IMR-90 (cell line): ENCODE measurements around the gene PRKN. TPM values are rescaled to one million over a fixed set of nuclear protein-coding genes. Genes with fewer than 3 reads are reported as not detected.

ENCODE experiments used
- ATAC-seq: fragments of 200-7000 bp; cut with Tn5 transposase; 2 replicates; pipeline ENCODE4 v1.9.1; 2020; ENCODE audit warnings: low read depth, mild to moderate bottlenecking, moderate library complexity
- BruUV-seq: library from RNA; stranded (reverse); fragments of 400-500 nt; replicated peaks from 2 replicates; lab custom pipeline; 2021; lab: Mats Ljungman, UMichigan
- CTCF ChIA-PET: fragments of 300-600 bp; formaldehyde crosslinking; extraction: SDS; loops from one replicate; lab custom pipeline; 2021; ENCODE audit warnings: antibody characterized with exemption; lab: Yijun Ruan, JAX
- POLR2A ChIA-PET: fragments of 300-600 bp; sonication (Branson Sonifier 250); formaldehyde crosslinking; loops from one replicate; lab custom pipeline; 2022; ENCODE audit warnings: antibody characterized with exemption; ENCODE audit not compliant: unreplicated experiment; lab: Charles Lee
- DNase-seq: peaks from one replicate; pipeline ENCODE4 v3.0.0; 2013
- H2AFZ ChIP-seq: replicated peaks from 2 replicates; pipeline ENCODE3; 2013; ENCODE audit warnings: low read length, mild to moderate bottlenecking; ENCODE audit not compliant: poor library complexity
- H2AK5ac ChIP-seq: 2 replicates; pipeline ENCODE4 v1.6.1; 2013; ENCODE audit warnings: low read depth, low read length, inconsistent platforms
- H2AK9ac ChIP-seq: replicated peaks from 2 replicates; pipeline ENCODE3; 2013; ENCODE audit warnings: mild to moderate bottlenecking, low read depth, low read length, moderate library complexity; ENCODE audit not compliant: poor library complexity
- H2BK120ac ChIP-seq: 2 replicates; pipeline ENCODE4 v1.6.1; 2013; ENCODE audit warnings: low read depth, low read length, inconsistent platforms
- H2BK15ac ChIP-seq: 3 replicates; pipeline ENCODE4 v1.6.1; 2013; ENCODE audit warnings: low read depth, low read length, inconsistent platforms
- H2BK20ac ChIP-seq: 2 replicates; pipeline ENCODE4 v1.6.1; 2013; ENCODE audit warnings: low read depth, mild to moderate bottlenecking, inconsistent platforms, low read length, moderate library complexity
- H2BK5ac ChIP-seq: 2 replicates; pipeline ENCODE4 v1.6.1; 2013; ENCODE audit warnings: mild to moderate bottlenecking, low read depth, low read length, inconsistent platforms; ENCODE audit not compliant: poor library complexity, severe bottlenecking
- H3K14ac ChIP-seq: replicated peaks from 2 replicates; pipeline ENCODE4 v1.6.1; 2013; ENCODE audit warnings: low read depth, low read length, inconsistent platforms
- H3K18ac ChIP-seq: 2 replicates; pipeline ENCODE4 v1.6.1; 2013; ENCODE audit warnings: low read depth, low read length, control low read depth
- H3K23ac ChIP-seq: 2 replicates; pipeline ENCODE4 v1.6.1; 2013; ENCODE audit warnings: low read depth, low read length, inconsistent platforms
- H3K27ac ChIP-seq: 2 replicates; pipeline ENCODE4 v1.5.1; 2013; ENCODE audit warnings: mild to moderate bottlenecking, control low read depth, low read length; ENCODE audit not compliant: insufficient read depth
- H3K27me3 ChIP-seq: 2 replicates; pipeline ENCODE4 v1.6.1; 2013; ENCODE audit warnings: low read length; ENCODE audit not compliant: control insufficient read depth, insufficient read depth
- H3K36me3 ChIP-seq: 2 replicates; pipeline ENCODE4 v1.6.1; 2013; ENCODE audit warnings: low read length, mixed read lengths; ENCODE audit not compliant: control insufficient read depth, insufficient read depth
- H3K4ac ChIP-seq: 2 replicates; pipeline ENCODE4 v1.6.1; 2013; ENCODE audit warnings: low read depth, low read length, inconsistent platforms
- H3K4me1 ChIP-seq: 2 replicates; pipeline ENCODE4 v1.6.1; 2013; ENCODE audit warnings: low read length, mixed read lengths; ENCODE audit not compliant: control insufficient read depth, insufficient read depth
- H3K4me2 ChIP-seq: 2 replicates; pipeline ENCODE4 v1.6.1; 2013; ENCODE audit warnings: low read depth, mild to moderate bottlenecking, control low read depth, low read length, moderate library complexity
- H3K4me3 ChIP-seq: 2 replicates; pipeline ENCODE4 v1.5.1; 2013; ENCODE audit warnings: low read depth, mild to moderate bottlenecking, control low read depth, low read length, moderate library complexity; ENCODE audit not compliant: insufficient read depth
- H3K56ac ChIP-seq: 2 replicates; pipeline ENCODE4 v1.6.1; 2013; ENCODE audit warnings: low read length, inconsistent platforms; ENCODE audit not compliant: insufficient read depth; ENCODE audit errors: extremely low read depth
- H3K79me1 ChIP-seq, 2 experiments: 2 replicates each; pipeline ENCODE4 v1.6.1; 2013; ENCODE audit warnings: low read length in 2 of 2, inconsistent platforms in 1 of 2, low read depth in 1 of 2
- H3K9ac ChIP-seq: 2 replicates; pipeline ENCODE4 v1.6.1; 2013; ENCODE audit warnings: low read depth, low read length, control low read depth
- H3K9me1 ChIP-seq: 2 replicates; pipeline ENCODE4 v1.6.1; 2013; ENCODE audit warnings: low read length, inconsistent platforms; ENCODE audit not compliant: insufficient read depth
- H3K9me3 ChIP-seq: 2 replicates; pipeline ENCODE4 v1.6.1; 2013; ENCODE audit warnings: low read length; ENCODE audit not compliant: control insufficient read depth, insufficient read depth
- H4K20me1 ChIP-seq: 2 replicates; pipeline ENCODE4 v1.6.1; 2013; ENCODE audit warnings: low read length, inconsistent platforms; ENCODE audit not compliant: insufficient read depth
- H4K5ac ChIP-seq: 2 replicates; pipeline ENCODE4 v1.6.1; 2013; ENCODE audit warnings: mild to moderate bottlenecking, low read depth, low read length, control low read depth
- H4K8ac ChIP-seq, 2 experiments: 2 replicates each; pipeline ENCODE4 v1.6.1; 2013; ENCODE audit warnings: low read depth in 2 of 2, low read length in 2 of 2, control low read depth in 1 of 2, inconsistent platforms in 1 of 2
- H4K91ac ChIP-seq: 2 replicates; pipeline ENCODE4 v1.6.1; 2013; ENCODE audit warnings: low read depth, low read length, inconsistent platforms; ENCODE audit not compliant: insufficient read depth
- BHLHE40 ChIP-seq: fragments of 150-350 bp; IDR thresholded peaks from 2 replicates; pipeline ENCODE4 v1.6.1; 2016; ENCODE audit warnings: mild to moderate bottlenecking, low read depth, low read length
- CEBPB ChIP-seq: IDR thresholded peaks from 2 replicates; pipeline ENCODE4 v1.6.1; 2012; ENCODE audit warnings: low read depth, low read length, improper control_type of control experiment
- CHD1 ChIP-seq: IDR thresholded peaks from 2 replicates; pipeline ENCODE4 v1.6.1; 2012; ENCODE audit warnings: low read depth, low read length, improper control_type of control experiment
- MAFK ChIP-seq: IDR thresholded peaks from 2 replicates; pipeline ENCODE4 v1.6.1; 2012; ENCODE audit warnings: low read depth, low read length, improper control_type of control experiment
- MXI1 ChIP-seq: IDR thresholded peaks from 2 replicates; pipeline ENCODE4 v1.6.1; 2012; ENCODE audit warnings: low read depth, mild to moderate bottlenecking, low read length, moderate library complexity, borderline replicate concordance
- NFE2L2 ChIP-seq: fragments of 150-350 bp; IDR thresholded peaks from 2 replicates; pipeline ENCODE4 v1.6.1; 2016; ENCODE audit warnings: low read depth, mild to moderate bottlenecking, low read length
- POLR2A ChIP-seq: IDR thresholded peaks from 2 replicates; pipeline ENCODE4 v1.6.1; 2012; ENCODE audit warnings: mild to moderate bottlenecking, low read depth, low read length
- RCOR1 ChIP-seq: IDR thresholded peaks from 2 replicates; pipeline ENCODE4 v1.6.1; 2012; ENCODE audit warnings: mild to moderate bottlenecking, low read length, improper control_type of control experiment; ENCODE audit not compliant: insufficient replicate concordance
- SMC3 ChIP-seq: fragments of 150-350 bp; IDR thresholded peaks from 2 replicates; pipeline ENCODE4 v1.6.1; 2016; ENCODE audit warnings: low read depth, mild to moderate bottlenecking, antibody characterized with exemption, low read length, moderate library complexity
- USF2 ChIP-seq: fragments of 150-350 bp; IDR thresholded peaks from 2 replicates; pipeline ENCODE4 v1.6.1; 2017; ENCODE audit warnings: mild to moderate bottlenecking, antibody characterized with exemption, low read length, low read depth
- WGBS, 2 experiments: methylation state at CpG; one replicate each; pipeline versions ENCODE4 v1.1.5 to v1.1.7; 2013; ENCODE audit warnings: missing lambda C conversion rate in 2 of 2; ENCODE audit not compliant: insufficient read length in 1 of 2; ENCODE audit errors: extremely low coverage in 2 of 2; 5-methylcytosine and 5-hydroxymethylcytosine counted together
- dilution Hi-C: fragments of 300-500 bp; cut with HindIII; formaldehyde crosslinking; loops from one replicate; pipeline ENCODE4 v1.14.3; 2018; ENCODE audit warnings: low sequenced_read_pairs; ENCODE audit not compliant: unreplicated experiment
- in situ Hi-C: fragments of 300-500 bp; cut with MboI; formaldehyde crosslinking; loops from 3 replicates; pipeline ENCODE4 v1.14.3; 2019; ENCODE audit warnings: low sequenced_read_pairs, inconsistent platforms, mixed read lengths
- intact Hi-C: fragments of 100-400 bp; cut with micrococcal nuclease; formaldehyde crosslinking; loops from 2 replicates; pipeline ENCODE4 v1.10.0; 2022
- polyA plus RNA-seq, 3 experiments: library from polyadenylated mRNA; depleted of rRNA; stranded (reverse); fragments of >200 nt; gene quantifications; 2 replicates each; pipeline ENCODE4 v1.2.3, GENCODE V29; 2012; ENCODE audit warnings: low replicate concordance in 1 of 3
- total RNA-seq: library from RNA; depleted of rRNA; stranded (reverse); fragments of >200 nt; gene quantifications from 2 replicates; pipeline ENCODE4 v1.2.3, GENCODE V29; 2012

Gene PRKN
- total and polyA plus RNA-seq, 2 of the 4 experiments (the other 2 are of a cell fraction): 0.15 to 0.18 TPM

- Histone ChIP-seq H2BK15ac (no peak overlapping the region), H3K18ac (no peak overlapping the region), H3K79me1 (no peaks in the 10 kb centered on the region), H3K36me3 (no peaks in the 10 kb centered on the region), H3K9me3 (peaks cover 5% of the 10 kb centered on the region), H4K5ac (no peak overlapping the region), H3K27ac (no peak overlapping the region), H4K20me1 (no peaks in the 10 kb centered on the region), H3K27me3 (no peaks in the 10 kb centered on the region), H2BK5ac (no peak overlapping the region), H3K9me1 (no peaks in the 10 kb centered on the region), H4K8ac (no peak overlapping the region), H3K4me3 (no peak overlapping the region), H3K23ac (no peak overlapping the region), H2AK9ac (no peak overlapping the region), H2AFZ (no peak overlapping the region), H3K14ac (no peak overlapping the region), H3K56ac (no peak overlapping the region), H3K4me2 (no peak overlapping the region), H4K91ac (no peak overlapping the region), H2BK20ac (no peak overlapping the region), H2AK5ac (no peak overlapping the region), H2BK120ac (no peak overlapping the region), H3K4ac (no peak overlapping the region), H3K4me1 (no peaks in the 10 kb centered on the region), H3K9ac (no peak overlapping the region)
- in situ Hi-C loops: no loop called here
- POLR2A ChIA-PET: no interaction called here
- TF ChIP-seq CHD1 (no peak), NFE2L2 (no peak), MXI1 (no peak), BHLHE40 (no peak), POLR2A (no peak), RCOR1 (no peak), USF2 (no peak), MAFK (no peak), SMC3 (no peak), CEBPB (no peak)
- dilution Hi-C loops: no loop called here
- CTCF ChIA-PET: no interaction called here
- DNase-seq: no peak
- no CpG with 5 or more reads among the region's 2 CpGs for WGBS, 2 experiments
- intact Hi-C loops: no loop called here
- no TSS peak for BruUV-seq
- no peak for ATAC-seq
Observed at GRCh38 chr6:161586887-161587286, 1140.7 kb downstream of the PRKN start.
